GM18508 (cell line): ENCODE data around the gene FBP1.

Source experiments
- ATAC-seq: cut with Tn5 transposase; IDR thresholded peaks from one replicate; pipeline ENCODE4 v1.9.1; 2021; ENCODE audit warnings: moderate number of reproducible peaks; ENCODE audit not compliant: insufficient read depth, unreplicated experiment

Gene FBP1

GRCh38 chr9:94639061-94639998, at the start of gene FBP1:
Gene FBP1, minus strand, starts transcription at chr9:94639518. Its CDS starts 208 bp downstream, at chr9:94639310.
- no peak for ATAC-seq

- ATAC-seq, result no peak
These were observed 48.1 kb upstream of the FBP1 start for GRCh38 chr9:94687451-94687850.

GRCh38 chr9:94685359-94685758, 46.0 kb upstream of the FBP1 start:
- no peak for ATAC-seq

GRCh38 chr9:94681508-94681907, 42.2 kb upstream of the FBP1 start:
- ATAC-seq, result no peak

- ATAC-seq, result no peak
These were observed 41.3 kb upstream of the FBP1 start for GRCh38 chr9:94680621-94681020.

- ATAC-seq, result no peak
These were observed 40.7 kb upstream of the FBP1 start for GRCh38 chr9:94680020-94680419.

GRCh38 chr9:94679587-94679986, 40.3 kb upstream of the FBP1 start:
- no peak for ATAC-seq

- no peak for ATAC-seq
These were observed 38.6 kb upstream of the FBP1 start for GRCh38 chr9:94677929-94678328.

- no peak for ATAC-seq
These were observed 37.3 kb upstream of the FBP1 start for GRCh38 chr9:94676446-94677131.

GRCh38 chr9:94675008-94675881, 35.9 kb upstream of the FBP1 start:
- ATAC-seq, result no peak

GRCh38 chr9:94672811-94673487, 33.6 kb upstream of the FBP1 start:
- no peak for ATAC-seq

GRCh38 chr9:94668928-94669729, 29.8 kb upstream of the FBP1 start:
- ATAC-seq, result no peak

- no peak for ATAC-seq
These were observed 29.2 kb upstream of the FBP1 start for GRCh38 chr9:94668418-94668927.

GRCh38 chr9:94666364-94667099, 27.2 kb upstream of the FBP1 start:
- ATAC-seq, result no peak

- ATAC-seq, result no peak
These were observed 26.3 kb upstream of the FBP1 start for GRCh38 chr9:94665613-94666012.

- no peak for ATAC-seq
These were observed 25.5 kb upstream of the FBP1 start for GRCh38 chr9:94664801-94665200.

- no peak for ATAC-seq
These were observed 24.3 kb upstream of the FBP1 start for GRCh38 chr9:94663640-94664039.

GRCh38 chr9:94663140-94663539, 23.8 kb upstream of the FBP1 start:
- ATAC-seq, result no peak
